AG20443 (cell line): Measurements from ENCODE around the gene LGI1.

Experiments used
- DNase-seq: peaks from one replicate; pipeline ENCODE4 v3.0.0; 2012; ENCODE audit warnings: low spot score, mixed read lengths

Gene LGI1

DNA sequence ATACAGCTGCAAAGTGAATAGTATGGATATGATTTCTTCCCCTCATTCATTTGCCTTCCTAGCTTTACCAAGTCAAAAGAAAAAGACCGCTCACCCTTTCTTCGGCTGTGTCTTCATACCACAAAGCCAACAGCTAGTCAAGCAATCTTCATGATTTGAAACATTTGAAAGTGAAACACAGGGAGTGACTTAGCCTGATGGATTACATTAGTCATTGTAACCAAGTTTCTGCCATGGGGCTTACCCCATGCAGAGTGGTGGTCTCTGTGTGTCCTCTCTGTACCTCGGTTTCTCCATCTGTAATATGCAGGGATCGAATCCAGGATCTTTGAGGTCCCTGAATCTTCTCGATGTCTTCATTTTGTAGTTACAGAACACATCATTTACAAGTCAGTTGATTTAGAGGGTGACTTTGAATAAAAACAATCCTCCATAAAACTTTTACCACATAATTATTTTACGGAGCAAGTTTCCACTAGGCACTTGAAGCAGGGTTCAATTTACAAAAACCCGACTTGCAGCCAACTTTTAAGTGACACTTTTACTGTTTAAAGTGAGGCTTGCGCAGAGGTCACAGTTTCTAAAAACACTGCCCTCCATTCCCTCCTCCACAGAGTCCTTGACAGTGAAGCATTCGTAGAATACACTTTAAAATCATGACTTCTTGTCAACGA is 2.2 kb upstream of the LGI1 start:
- no peak for DNase-seq

DNA sequence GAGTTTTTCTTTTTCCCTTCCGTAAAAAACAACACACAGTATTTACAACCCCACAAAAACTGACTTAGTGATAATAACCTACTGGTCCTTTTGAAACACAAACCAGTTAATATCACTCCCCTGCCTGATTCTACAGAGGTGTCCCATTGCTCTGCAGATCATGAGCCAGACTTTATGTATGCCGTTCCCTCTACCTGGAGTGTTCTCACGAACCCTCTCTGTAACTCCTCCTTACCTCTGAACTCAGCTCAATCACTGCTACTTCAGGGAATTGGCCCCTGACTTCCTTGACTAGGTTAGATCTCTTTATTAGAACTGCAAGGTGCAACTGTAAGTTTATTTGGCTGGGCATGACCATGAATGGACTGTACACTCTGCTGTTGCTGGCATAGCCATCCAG is 1.6 kb upstream of the LGI1 start:
- no peak for DNase-seq

DNA sequence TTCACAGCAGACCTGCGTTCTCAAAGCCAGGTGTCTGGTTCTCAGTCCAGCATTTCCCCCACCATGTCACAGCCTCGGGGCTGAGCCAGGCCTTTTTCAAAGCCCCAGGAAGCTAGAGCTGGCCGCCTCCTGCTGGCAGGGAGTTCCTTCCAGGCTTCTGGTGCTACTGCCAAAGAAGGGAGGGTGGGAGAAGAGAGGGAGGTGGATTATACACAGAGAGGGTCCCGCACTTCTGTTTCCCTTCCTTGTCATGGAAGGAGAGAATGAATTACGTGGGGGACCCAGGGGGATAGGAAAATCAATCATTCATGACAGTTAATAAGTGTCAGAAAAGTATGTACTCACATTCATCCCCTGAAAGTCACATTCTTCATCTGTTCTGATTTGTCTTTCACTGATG is 600 bp upstream of the LGI1 start:
- DNase-seq: no peak

DNA sequence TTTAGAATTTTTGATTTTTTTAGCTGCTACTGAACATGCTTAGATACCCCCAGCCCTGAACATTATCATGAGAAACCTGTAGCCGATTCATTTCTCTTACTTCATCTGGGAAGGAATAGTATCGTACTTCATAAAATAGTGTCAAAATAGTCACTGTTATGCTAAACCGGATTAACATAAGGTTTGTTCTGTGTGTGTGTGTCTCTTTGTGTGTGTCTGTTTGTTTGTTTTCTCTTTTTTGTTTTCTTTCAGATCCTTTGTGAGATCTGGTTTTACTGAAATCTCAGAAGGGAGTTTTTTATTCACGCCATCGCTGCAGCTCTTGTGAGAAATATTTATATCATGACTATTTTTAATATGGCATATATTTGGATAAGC is 761 bp downstream of the LGI1 start:
- DNase-seq: no peak

DNA sequence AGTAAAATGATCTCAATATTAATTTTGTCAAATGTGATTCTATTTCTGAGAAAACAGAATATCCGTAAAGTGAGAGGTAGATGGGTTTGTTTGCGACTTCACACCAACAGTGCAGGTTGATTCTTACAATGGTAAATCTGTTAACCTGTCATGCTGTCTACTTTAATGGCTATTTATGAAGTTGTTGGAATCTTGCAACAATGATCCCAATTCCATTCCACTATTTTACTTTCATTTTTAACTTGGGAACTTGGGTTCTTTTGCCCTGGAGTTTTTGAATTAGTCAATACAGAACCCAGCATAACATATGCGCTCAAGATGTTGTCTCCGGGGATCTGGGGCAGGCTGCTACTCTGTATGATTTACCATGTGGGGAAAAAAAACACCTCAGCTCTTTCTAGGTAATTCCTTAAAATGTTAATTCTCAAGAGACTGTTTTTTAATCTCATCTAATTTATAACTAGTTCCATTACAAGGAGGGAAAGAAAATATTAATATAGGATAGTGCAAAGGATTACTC is 1.2 kb downstream of the LGI1 start:
- peak; percentile 30 for DNase-seq

DNA sequence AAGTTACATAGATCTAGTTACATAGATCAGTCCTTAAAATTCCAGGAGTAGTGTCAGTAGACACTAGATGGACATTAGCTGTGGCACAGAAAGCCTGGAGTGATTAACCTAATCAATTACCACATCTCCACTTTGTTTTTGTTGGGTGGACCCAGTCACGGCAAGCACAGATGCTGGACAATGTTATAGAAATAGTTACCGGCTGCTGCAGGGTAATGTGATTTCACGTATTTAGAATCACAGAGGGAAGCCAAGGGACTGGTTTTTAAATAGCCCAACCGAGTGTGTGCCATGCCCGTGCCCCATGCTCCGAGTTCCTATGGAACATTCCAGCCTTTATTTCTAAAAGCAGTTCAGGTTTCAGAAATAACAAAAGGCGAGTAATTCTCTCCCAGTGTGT is 2.8 kb downstream of the LGI1 start:
- DNase-seq: no peak

DNA sequence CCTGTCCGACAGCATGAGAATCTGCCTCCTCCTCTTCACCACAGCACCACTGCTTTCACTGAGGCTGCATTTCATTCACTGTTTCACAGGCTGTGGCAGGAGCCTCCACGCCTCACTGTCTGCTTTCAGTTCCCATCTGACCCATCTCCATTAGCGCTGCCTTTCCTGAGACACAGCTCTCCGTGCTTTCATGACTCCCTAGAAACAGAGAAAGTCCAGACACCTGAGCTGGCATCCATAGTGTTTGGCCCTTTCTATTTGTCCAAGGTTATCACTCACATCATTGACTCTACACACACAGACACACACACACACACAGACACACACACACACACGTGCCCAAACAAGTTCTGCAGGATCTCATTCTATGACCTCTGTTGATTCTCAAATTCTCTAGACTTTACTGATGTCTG is 5.2 kb downstream of the LGI1 start:
- no peak for DNase-seq

DNA sequence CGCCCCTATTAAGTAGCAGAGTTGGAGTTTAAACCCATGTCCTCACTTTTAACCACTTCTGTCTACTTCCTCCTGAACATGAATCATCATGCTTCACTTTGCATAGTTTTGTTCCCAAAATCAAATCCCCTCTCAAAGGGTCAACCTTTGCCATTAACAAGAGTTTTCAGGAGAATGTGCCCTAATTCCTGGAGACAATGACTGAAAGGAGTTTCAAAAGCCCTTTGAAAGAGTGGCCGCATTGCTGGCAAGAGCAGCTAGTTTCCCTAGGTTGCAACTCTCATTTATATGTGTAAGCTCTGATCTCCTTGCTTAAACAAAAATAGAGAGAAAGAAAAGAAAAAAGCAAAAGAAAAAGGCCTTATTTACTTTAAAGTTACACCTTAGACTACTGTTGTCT is 9.2 kb downstream of the LGI1 start:
- DNase-seq: no peak

DNA sequence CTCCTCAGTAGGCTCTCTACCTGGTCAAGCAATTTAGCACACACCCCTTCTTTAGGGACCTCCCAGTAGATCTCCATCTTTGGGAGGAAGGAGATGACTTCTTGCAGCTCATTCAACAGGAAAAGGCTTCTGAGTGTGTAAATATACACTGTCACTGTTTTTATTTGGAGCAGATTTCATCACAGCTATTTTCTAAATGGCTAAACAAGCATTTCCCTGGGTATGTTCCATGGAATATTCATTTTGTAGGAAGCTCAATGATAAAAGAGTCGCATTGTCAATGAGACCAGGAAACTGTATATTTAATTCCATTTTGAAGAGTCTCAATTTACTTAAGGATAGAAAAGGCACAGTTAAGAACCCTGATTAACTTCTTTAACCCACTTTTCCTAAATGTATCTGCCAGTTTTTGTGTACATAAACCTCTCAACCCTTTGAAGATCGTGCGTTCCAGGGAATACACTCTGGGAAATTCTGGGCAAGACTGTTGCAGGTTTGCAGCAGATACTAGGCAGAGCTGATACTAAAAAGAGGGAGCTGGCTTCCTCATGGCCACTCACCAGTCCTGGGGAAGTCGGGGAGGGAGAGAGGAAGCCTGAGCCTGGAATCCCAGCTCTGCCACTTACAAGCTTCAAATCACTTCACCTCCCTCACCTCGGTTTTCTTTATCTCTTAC is 10.1 kb downstream of the LGI1 start:
- DNase-seq: no peak

DNA sequence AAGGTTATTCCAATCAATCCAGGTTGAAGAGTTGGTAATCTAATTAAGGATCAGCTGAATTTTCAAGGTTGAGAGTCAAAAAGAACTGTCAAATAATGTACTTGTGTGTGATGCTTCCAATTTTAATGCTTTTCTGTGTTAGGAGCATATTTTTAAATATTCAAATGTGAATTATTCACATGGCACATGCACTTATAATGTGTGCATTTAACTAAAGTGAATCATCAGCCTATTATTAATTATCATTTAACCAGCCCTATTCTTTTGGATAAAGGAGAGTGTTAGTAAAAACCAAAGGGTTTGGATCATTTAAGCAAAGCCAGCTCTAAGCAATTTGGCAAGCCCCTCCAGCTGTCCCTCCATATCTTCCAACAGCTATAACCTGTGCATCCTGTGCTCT is 11.2 kb downstream of the LGI1 start:
- no peak for DNase-seq

DNA sequence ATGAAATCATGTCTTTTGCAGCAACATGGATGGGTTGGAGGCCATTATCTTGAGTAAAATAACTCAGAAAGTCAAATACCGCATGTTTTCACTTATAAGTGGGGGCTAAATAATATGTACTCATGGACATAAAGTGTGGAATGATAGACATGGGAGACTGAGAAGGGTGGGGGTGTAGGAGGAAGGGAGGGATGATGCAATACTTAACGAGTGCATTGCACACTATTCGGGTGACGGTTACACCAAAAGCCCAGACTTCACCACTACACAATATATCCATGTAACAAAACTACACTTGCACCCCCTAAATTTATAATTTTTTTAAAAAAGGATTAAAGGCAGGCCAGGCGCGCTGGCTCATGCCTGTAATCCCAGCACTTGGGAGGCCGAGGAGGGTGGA is 13.6 kb downstream of the LGI1 start:
- DNase-seq: no peak

DNA sequence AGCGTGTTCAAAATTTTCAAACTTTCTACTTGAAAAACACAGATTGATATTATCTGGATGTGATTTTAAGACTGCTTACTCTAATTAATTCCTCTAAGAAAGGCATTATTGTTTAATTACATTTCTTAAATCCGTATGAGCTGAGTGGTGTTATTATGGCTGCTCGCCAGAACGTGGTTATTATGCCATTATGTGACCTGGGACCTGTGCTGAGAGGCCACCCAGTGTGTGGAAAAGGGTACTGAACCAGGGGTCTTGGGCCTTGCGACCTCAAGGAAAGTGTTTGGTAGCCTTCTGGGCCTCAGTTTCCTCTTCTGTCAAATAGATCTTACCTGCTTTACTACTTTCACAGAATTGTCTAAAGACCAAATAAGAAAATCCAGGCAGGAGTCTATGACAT is 15.4 kb downstream of the LGI1 start:
- no peak for DNase-seq

DNA sequence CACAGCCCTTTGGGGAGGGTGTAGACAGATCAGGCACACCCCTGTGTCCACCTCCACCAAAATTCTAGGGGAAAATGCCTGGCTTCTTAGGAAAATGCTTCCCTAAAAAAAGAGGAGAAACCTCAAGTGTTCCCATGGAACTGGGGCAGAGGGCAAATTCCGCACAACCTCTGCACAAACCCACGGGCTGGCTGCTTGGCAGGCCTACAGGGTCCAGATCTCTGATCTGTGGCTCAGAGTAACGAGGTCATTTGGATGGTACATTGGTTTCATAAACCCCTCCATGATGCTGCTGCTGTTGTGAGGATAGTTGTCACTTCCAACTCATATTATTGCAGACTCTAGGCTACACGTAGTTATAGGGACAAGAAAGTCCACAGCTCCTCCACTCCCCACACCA is 16.0 kb downstream of the LGI1 start:
- no peak for DNase-seq

DNA sequence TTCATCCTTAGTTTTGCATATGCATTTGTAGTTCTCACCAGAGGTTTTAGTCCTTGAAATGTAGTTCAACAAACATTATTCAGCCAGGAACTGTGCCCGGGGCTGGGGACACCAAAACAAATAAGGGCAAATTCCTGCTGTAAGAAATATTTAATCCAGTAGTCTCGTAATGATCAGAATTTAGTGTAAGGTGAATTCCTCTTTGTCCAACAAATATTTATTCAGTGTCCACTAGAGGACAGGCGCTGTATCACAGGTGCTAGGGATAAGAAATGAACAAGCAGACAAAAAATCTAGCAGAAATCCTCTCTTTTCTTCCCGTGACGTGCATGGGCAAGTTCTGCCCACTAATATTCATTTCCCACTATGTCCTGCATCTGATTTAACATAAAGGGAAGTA is 17.6 kb downstream of the LGI1 start:
- DNase-seq: no peak

DNA sequence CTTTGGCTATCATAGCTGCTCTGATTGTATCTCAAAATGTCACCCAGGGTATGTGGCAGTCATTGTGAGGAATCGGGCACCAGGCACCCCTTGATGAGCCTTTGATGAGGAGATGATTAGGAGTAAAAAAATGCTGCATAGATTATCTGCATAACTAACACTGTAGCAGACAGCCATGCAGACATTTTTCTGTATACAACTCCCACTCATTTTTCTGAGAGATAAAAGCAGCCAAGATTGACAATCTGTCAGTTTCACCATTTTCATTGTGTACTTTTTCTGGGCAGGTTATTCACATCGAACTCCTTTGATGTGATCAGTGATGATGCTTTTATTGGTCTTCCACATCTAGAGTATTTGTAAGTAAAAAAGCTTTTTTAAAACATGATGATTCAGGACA is 19.4 kb downstream of the LGI1 start:
- DNase-seq: no peak

DNA sequence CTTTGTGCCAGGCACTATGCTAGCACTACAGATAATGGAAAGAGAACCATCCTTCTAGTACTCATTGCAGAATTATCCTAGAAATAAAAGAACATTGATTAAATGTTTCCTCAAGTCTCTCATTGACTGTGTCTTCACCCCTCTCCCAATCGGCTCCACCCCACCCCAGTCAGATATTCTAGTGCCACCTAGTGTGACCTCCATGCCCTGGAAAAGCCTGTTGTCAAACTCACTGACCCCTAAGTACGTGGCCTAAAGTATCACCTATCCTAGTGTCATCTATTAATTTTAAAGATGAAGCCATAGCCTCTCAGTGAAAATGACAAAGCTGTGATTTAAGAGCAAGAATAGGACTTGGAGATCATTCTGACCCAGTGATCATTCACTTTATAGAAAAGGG is 26.3 kb downstream of the LGI1 start:
- DNase-seq: no peak

DNA sequence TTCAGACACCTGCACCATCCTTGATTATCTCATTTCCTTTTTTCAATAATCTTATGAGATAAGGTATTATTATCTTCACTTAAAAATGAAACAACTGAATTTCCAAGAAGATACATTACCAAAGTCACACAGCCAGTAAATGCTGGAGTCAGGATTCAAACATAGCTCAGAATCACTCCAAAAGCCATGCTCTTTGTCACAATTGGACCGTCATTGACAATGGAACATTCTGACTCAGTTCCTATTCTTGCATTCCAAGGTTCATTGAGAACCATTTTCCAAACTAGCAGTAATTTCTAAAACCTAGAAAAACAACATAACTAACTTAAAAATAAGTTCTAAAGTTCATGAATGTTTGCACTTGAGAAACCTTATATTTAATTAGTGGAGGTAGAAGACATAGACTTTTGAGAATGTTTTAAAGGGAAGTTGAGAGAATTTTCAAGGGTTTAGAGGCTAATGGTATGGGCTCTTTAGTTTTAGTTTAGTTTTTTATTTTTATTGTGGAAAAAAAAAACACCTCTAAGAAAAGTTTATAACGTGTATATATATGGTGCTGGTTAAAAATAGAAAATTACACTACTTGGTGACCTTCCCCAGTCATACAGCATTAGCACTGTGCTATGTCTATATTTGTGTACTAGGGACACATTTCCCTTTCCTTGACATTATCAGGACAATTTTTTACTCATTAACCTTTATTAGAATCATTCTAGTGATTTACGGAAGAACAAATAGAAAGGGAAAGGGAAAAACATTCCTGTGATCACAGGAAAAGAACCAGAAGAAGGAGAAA is 30.9 kb downstream of the LGI1 start:
- no peak for DNase-seq

DNA sequence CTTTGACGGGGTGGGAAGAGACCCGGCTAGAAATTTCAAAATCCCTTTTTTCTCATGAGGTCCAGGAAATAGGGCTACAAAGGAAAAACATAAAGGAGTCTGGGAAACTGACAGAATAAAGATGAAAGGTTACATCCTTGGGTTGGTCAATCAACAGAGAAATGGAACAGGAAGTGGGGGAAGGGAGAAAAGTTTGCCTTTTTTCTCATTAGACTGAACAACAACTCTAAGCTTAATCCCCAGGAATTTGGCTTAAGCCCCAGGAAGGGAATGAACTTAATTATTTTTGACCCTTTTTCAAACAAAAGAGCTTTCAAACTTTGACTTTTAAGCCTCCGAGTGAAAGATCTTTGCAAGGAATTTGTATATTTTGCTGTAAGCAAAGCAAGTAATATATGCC is 32.7 kb downstream of the LGI1 start:
- no peak for DNase-seq

DNA sequence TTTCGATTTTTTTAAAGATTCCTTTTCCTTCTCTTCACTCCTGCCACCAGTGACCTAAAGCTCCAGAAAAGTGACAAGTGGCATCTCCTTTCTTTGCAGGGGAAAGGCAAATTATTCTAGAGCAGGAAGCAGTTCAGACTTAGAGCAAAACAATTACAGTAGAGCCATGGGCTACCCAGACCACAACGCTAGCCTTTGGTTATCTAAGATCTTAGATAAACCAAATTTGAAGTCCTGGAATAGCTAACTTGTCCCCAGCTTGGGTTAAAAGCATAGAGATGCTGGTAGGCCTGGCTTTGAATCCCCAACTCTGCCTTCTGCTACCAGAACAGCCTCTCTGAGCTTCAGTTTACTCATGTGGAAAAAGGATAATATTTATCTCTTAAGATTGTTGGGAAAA is 38.4 kb downstream of the LGI1 start:
- no peak for DNase-seq

DNA sequence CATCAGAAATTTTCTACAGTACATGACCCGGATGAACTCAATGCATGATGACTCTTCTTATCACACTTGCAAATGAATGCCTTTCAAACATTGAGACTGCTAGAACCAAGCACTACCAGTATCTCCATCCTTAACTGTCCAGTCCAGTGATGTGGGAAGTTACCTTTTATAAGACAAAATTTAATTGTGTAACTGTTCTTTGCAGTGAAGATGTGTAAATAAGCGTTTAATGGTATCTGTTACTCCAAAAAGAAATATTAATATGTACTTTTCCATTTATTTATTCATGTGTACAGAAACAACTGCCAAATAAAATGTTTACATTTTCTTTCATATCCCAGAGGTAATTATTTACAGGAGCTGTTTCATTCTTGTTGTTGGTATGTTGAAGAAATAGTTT is 40.1 kb downstream of the LGI1 start:
- no peak for DNase-seq

DNA sequence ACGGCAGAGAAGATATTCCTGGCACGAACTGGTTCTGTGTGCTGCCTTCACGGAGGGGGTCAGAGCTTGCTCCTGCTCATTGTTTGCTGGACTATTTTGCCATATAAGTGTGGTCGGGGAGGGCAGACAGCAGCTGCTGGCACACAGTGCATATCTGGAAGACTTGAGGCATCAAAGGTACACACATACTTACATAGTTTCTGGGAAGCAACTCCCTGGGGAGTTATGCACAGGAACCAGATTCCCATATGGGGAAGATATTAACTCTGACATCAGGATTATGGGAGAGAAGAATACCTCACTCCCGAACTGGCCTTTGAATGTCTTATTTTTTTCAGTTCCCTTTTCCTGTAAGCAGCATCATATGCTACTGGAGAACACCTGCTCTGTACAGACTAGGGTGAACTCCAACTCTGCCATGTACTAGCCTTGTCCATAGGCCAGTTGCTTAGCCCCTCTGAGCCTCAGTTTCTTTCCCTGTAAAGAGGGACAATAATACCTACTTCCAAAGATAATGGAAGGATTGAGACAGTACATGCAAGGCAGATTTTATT is 41.5 kb downstream of the LGI1 start:
- no peak for DNase-seq

DNA sequence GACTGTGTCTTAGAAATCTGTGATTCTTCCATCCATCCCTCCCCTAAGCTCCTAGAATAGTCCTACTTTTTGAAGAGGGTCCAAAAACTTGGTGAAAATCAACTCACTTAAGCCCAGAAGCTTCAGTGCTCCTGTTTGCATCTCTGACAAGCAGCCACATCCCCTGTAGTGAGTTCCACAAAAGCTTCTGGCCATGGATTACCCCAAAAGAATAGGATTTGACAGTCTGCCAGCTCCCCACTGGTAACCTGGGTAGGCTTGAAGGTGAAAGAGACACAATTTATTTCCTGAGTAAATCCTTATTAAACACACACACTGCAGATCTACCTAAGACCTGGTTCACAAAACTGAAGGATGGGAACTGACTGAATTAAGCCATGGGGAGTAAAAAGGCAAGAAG is 46.5 kb downstream of the LGI1 start:
- DNase-seq: no peak

DNA sequence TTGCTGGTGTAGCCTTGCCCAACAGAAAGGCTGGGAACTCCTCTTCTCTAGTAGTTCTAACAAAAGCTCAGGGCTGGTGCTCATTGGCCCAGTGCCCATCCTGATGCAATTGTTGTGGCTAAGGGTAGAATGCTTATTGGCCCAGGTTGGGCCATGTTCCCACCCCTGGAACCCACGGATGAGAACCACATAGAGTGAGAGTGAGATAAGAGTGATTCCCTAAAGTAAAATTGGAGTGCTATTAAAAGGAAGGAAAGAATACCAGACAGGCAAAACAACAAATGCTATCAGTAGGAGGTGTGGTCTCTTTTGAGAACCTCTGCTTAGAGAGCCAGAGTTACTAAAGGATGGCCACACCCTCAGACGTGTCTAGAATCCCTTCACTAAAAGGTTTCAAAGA is 49.2 kb downstream of the LGI1 start:
- no peak for DNase-seq
